SH-SY5Y (cell line): ENCODE measurements around the gene TARBP2.

ENCODE experiments used
- GATA2 ChIP-seq: IDR thresholded peaks from 2 replicates; pipeline ENCODE4 v1.6.1; 2011; ENCODE audit warnings: mild to moderate bottlenecking, low read depth, low read length
- GATA3 ChIP-seq: IDR thresholded peaks from 2 replicates; pipeline ENCODE4 v1.6.1; 2011; ENCODE audit warnings: low read depth, mild to moderate bottlenecking, low read length, moderate library complexity

The TARBP2 gene

DNA sequence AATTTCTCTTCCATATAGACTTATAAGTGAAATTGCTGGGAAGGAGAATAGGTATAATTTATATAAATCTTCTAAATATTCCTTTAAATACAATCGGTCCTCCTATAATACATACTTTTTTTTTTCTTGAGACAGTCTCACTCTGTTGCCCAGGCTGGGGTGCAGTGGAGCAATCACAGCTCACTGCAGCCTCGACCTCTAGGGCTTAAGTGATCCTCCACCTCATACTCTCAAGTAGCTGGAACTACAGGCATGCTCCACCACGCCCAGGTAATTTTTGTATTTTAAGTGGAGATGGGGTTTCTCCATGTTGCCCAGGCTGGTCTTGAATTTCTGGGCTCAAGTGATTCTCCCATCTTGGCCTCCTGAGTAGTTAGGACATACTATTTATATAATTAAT, 35.9 kb downstream of the TARBP2 start:
- TF ChIP-seq GATA3 (no peak), GATA2 (no peak)

- TF ChIP-seq GATA3 (no peak), GATA2 (no peak)
These were observed 37.2 kb downstream of the TARBP2 start for GRCh38 chr12:53538209-53538689.

DNA sequence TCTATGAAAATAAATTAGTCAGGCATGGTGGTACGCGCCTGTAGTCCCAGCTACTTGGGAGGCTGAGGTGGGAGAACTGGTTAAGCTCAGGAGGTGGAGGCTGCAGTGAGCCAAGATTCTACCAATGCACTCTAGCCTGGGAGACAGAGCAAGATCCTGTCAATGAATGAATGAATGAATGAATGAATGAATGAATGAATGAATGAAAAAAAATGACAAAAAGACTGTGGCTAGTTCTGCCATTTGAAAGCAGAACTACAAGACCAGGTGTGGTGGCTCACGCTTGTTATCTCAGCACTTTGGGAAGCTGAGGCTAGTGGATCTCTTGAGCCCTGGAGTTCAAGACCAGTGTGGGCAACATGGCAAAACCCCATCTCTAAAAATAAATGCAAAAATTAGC, 38.4 kb downstream of the TARBP2 start:
- no peak for TF ChIP-seq GATA2
- no peak for TF ChIP-seq GATA3

DNA sequence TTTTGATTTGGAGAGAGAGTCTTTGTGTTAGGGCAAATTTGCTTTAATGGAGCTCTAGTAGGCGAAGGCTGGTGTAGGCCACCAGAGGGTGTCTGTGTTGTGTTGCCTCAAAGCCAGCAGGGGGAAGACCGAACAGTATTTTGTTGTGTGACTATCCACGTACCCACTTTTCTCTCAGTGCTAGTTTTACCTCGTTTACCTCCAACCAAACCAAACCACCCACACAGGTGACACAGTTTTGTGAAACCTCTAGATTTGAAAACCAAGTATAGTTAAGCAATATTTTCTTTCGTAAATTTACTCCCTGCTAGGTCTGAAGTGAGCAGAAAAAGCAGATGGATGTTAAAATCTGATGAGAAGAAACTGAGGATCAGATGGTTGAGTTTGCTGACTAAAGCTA, 42.5 kb downstream of the TARBP2 start:
- no peak for TF ChIP-seq GATA2
- no peak for TF ChIP-seq GATA3

DNA sequence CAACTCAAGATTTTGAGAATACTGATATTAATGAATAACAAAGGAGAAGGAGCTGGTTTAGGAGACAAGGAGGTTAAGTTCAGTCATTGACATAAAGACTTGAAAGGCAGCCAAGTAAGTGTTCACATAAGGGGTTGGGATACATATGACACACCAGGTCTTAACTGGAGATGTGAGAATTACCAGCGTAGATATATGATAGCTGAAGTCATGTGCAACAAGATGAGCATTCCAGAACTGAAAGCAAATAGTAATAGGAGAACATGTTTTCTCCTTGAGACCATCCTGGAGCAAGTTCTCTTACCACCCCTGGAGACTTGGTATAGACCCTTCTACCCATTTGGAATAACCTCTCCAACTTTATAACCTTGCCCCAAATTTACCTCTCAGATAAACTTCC, 49.5 kb downstream of the TARBP2 start:
- no peak for TF ChIP-seq GATA2

DNA sequence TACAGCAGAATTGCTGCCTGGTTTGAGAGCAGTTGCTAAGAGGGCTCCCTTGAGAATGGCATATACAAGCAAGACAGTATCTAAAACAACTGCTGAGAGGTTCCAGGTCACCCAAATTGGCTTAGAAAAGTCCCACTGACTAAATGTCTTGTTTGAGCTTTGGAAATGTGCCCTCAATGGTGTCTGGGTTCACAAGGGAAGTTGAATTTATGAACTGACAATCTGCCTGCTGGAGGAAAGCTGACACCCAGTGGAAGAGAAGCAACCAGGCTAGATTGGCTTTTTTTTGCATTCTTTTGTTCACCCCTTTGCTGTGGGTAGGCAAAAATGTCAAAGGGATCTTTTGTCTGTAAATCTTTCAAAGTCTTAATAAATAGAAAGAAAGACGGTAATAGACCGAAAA, 50.8 kb downstream of the TARBP2 start:
- TF ChIP-seq GATA3: no peak
- TF ChIP-seq GATA2: no peak

DNA sequence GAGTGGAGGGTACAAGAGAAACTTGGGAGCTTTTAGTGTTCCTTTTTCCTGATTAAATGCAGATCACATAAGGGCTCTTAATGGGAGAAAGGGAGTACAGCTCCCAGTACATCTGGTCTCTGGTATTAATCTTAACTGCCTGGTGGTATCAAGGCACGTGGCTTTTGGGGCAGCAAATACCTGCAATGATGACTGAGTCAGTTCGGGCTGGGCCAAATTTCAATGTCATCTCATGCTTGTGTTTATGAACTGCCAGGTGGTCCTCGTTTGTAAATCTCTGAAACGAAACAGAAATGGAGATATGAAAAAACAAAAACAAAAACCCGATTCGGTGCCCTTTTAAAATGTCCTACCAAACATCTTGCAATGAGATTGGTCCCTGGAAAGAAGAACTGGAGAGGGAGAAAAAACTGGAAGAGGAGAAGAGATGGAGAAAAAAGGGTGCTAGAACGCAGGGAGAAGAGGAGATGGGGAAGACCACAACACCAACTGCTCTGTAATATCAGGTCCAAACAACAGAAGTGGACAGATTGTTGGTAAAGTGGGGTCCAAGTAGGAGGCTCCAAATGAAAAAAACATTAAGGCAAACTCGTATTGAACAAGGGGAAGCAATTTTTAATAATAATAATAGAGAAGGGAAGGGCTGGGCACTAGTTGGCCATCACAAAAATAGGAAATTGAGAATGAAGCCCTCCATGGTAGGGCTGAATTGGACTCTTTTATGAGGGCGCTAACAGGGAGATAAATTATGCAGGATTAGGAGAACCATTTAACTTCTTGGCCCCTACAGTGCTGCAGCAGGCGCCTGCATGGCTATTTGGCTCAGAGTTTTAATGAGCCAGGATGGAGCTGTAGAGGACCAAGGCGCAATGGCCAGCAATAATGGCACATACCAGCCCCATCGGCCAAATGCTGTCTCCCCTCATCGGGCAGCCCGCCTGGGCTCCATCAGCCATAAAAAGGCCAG, 51.6 kb downstream of the TARBP2 start:
- TF ChIP-seq GATA2: no peak
- TF ChIP-seq GATA3: no peak
